Activated T-cell treated with anti-CD3 and anti-CD28 coated beads, Interleukin-2, amount 50 U/mL, for 1 hour (primary cell): ENCODE data around the gene SDK1.
"Not testable (repeated sequence)": the region's sequence is repeated elsewhere in the genome, so short reads cannot be mapped to it uniquely, and the experiment has no call there.

Source experiments
- DNase-seq: peaks from one replicate; pipeline ENCODE4 v3.0.0-alpha.2; 2020

SDK1 gene

DNA sequence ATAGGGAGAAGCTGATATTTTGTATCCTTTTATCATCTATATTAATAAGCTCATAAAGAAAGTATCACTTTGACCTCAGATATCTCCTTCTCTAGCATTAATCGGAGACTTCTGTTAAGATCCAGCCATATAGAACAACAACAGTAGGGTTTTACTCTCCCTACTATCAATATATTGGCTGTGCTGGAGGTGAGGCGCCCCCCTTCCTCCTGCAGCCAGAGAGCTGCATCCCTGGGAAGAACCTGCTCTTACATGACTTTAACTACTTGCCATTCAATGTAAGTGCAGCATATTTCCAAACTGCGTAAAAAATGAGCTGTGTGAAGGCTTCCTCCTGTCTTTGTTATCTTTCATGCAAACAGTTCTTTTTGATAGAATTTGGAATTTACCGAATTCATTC is 247.8 kb downstream of the SDK1 start:
- DNase-seq, result no peak

DNA sequence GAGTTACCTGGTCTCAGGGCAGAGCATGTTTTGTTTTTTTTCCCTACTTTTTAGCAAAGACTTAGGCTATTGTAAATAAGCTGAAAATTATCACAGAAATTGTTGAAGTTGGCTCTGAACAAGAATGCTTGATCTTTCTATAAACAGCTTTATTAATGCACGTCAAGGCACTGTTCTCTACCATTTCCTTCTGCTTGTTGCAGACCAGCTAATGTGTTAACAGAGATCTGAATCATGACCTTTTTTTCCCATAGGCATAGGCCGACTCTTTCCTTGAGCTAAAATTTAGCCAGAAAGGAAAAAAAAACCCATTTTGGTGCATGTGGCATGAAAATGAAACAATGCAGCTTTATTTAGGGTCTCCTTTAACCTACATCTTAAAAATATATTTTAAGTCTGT is 248.5 kb downstream of the SDK1 start:
- no peak for DNase-seq

DNA sequence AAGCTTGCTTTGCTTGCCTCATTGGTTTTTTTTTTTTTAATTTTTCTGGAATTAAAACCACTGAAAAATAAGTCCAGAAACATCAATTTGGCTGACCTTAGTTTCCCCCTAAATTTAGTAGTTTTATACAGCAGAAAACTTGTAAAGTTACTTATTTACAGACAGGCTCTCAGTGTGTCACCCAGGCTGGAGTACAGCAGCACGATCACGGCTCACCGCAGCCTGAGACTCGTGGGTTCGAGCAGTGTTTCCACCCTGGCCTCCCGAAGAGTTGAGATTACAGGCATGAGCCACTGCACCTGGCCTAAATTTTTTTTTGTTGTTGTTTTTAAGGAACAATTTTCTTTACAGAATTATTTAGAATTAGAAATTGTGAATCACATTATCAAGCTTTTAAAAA is 250.5 kb downstream of the SDK1 start:
- DNase-seq, result no peak

DNA sequence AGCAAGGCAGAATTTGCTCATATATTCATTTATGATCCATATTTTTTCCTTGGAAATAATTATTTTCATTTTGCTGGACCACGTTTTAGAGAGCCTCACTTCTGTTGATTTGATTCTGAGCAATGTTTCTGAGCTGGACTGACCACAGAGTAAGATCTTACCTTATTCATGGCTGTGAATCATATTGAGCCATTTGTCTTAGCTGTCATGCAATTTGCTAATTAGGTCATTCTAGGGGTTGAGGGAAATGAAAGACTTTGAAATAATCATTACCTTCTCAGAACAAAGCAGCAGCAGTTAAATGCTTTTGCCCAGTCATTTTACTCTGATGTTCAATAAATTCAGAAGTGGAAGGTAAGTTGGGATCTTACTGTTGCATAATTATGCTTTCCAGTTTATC is 251.4 kb downstream of the SDK1 start:
- DNase-seq, result no peak

DNA sequence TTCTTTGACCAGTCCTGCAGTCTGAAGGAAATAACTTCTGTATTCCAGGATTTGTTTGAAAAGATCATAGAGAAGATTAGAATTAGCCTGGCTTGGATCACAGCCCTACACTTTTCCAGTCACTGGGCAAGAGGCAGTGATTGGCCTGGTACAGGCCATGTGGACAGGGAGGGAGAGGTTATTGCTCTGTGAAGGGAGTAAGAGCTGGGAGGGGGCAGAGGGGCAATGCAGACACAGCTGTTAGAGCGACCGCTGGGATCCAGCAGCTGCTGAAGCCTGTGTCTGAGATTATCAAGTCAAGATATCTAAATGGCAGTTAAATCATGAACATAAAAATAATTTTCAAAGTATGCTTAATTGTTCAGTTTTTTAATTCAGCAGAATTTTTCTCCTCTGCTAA is 257.3 kb downstream of the SDK1 start:
- no peak for DNase-seq

DNA sequence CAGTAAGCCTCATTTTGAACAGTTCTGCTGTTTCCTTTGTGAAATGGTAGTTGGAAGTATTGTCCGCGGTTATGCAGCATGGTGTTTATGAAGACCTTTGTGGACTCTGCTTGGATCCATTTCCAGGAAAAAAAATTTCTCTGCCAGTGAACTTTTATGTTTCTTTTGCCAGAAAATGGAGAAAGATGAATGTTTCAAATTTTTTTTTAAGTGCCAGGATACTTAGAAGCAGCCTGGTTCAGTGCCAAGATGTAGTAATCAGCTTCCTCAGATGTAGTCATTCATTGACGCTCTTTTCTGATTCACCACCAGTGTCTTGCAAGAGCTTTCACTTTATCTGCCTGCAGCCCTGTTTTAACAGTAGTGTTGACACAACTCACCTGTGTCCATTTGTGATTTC is 258.2 kb downstream of the SDK1 start:
- no peak for DNase-seq

DNA sequence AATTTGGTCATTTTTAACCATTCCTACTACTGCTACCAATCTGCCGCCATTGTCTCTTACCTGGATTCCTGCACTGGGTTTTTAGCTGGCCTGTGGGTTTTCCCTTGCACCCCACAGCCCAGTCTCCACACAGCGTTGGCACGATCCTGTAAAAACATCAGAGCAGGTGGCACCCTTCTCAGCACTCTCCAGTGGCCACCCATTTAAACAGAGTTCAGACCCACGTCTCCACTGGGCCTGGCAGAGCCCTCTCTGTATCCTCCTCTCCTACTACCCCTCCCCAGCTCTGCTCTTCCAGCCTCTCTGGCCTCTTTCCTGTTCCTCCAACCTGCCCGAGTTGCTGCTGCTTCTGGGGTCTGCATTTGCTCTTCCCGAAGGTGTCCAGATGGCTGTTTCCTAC is 259.4 kb downstream of the SDK1 start:
- no peak for DNase-seq

DNA sequence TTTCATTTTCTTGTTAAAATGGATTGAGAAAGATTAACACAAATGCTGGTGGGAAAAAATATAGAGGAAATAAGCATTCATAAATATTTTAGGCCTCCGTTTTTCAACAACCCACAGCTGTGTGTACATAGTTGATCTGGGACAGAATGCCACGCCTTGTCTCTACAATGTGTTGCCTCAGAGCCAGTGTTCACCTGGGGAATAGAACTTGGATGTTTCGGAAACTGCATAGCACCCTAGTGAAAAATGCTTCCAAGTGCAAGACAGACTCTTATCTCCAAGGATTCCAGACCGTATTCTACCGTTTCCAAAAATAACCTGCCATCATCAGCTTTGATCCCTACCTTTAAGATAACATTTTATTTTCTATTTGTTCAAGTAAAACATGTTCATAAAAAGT is 260.9 kb downstream of the SDK1 start:
- no peak for DNase-seq

DNA sequence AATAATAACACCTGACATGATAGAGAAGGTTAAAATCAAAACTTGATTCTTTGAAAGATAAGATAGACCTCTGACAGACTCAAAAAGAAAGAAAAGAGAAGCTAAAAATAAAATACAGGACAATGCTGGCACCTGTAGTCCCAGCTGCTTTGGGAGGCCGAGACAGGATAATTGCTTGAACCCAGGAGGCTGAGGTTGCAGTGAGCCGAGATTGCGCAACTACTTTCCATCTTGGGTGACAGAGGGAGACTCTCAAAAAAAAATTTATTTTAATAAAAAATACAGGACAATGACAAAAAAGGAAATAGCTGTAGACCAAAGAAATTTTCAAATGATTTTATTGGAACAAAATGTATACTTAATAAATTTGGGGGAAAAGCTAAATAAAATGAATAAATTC is 263.2 kb downstream of the SDK1 start:
- no peak for DNase-seq

DNA sequence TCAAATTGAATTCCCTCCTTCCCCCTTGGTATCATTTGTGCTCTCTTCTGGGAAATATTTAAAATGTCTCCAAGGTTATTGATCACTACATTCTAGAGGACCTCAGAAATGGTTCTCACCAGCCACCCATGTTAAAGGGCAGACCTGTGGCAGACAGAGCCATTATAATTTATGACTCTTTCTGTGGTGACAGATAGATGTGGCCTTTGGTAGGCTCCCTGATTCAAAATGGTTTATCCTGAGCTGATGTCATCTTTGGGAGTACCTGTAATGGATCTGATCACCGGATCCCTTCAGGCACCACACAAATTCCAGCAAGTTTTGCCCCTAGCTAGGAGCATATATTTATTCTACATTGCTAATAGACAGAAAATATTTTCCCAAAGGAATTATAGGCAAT is 267.5 kb downstream of the SDK1 start:
- DNase-seq, result no peak

DNA sequence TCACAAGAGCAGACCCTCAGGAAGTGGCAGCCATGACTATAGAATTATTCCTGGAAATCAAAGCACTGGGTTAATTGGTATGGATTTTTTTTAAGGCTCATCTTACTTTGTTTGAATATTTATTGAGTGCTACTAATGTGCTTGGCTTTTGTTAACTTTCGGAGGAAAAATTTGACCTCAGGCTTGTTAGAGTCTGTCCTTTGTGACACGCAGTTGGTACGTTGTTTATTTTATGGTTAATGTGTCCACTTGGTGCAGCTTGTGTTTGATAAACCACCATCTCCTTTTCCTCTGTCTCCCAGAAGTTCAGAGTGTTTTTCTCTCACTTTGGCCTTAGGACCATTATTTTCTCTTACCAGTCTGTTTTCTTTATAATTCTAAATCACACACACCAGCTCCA is 268.6 kb downstream of the SDK1 start:
- DNase-seq, result no peak

DNA sequence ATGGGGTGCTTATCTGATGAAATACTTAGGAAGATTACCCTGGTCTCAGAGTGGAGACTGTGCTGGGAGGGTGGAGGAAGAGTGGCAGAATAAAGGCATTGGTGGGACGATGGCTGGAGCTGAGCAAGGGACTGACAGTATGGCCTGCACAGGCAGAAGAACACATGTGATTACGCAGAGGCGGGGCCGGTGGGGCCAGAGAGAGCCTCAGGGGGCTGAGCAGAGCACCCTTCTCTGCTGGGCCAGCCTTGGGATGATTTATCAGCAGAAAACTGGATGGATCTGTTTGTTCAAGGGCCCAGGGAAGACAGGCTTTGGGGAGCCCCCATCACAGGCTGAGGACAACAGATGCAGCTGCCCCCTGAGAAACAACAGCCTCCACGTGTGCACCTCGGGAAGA is 272.1 kb downstream of the SDK1 start:
- DNase-seq, result no peak

DNA sequence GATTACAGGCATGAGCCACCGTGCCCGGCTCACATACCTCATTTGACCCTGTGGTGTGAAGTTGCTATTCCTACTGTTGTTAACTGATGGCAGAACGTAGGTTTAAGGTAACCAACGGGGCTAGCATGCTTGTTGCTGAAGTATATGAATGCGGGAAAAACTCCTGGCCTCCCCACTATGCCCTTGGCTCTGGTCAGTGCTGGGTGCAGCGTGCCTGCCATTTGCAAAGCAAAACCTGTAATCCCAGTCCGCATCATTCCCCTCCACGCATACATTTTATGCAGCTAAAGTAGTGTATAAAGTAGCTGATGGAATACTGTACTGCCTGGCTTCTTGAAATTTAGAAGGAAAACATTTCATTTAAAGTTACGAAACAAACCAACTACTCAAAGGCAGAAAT is 273.3 kb downstream of the SDK1 start:
- DNase-seq, result no peak

DNA sequence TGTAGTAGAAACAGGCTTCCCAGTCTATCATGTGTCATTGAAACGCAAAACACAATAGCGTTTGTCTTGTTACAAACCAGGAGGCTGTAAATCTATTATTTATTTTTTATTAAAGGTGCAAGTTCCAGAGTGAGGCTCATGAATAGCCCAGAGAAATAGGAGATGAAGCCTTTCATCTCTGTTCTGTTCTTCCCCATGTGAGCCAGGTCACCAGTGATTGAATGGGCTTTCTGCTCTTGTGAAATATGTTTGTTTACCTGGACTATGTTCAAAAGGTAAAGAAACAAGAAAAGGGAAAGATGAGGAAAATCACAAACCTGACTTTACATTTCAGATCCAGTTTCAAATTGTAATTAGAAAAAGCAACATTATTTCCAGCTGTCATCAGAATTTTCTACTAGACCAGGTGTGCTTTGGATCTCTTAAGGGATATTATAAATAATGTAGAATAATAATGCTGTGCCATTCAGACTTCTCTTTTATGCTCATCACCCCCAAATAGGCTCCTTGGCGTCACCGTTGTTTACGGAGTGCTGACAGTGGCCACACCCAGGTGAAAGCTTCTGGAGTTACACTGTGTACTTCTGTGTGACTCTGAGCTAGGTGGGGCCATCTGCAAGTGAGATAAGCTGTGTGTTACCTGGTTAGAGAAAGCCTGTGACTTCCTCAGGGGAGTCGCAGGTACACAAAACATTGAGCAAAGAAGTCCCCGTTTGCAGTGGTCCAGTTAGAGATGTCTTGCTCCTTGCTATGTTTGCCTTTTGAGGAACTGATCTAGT is 274.9 kb downstream of the SDK1 start:
- DNase-seq, result no peak

DNA sequence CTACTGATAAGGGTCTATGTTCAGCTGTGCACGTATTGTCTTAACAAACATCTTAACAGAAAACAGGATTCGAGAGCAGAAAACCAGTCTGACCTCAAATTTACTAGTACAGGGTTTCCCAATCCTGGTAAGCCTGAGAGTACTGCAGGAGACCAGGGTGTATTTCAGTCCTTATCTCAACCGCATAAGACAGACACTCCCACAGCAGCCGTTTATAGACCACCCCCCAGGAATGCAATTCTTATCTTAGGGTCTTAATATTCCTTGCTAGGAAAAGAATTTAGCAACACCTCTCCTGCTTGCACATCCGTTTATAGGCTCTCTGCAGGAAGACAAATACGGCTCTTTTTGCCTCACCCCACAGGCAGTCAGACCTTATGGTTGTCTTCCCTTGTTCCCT is 277.3 kb downstream of the SDK1 start:
- no peak for DNase-seq

DNA sequence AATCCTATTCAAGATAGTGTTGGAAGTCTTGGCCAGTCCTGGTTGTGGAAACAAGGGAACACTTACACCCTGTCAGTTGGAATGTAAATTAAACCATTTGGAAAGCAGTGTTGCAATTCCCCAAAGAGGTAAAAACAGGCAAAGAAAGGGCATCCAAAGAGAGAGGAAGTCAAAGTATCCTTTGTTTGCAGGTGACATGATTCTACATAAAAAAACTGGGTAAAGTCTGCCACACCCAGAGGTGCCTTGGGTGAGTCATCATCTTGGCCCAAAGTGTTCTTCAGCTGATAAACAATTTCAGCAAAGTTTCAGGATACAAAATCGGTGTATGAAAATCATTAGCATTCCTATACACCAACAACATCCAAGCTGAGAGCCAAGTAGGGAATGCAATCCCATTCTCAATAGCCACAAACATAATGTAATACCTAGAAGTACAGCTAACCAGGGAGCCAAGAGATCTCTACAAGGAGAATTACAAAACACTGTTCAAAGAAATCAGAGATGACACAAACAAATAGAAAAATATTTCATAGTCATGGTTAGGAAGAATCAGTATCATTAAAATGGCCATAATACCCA is 278.7 kb downstream of the SDK1 start:
- no peak for DNase-seq

DNA sequence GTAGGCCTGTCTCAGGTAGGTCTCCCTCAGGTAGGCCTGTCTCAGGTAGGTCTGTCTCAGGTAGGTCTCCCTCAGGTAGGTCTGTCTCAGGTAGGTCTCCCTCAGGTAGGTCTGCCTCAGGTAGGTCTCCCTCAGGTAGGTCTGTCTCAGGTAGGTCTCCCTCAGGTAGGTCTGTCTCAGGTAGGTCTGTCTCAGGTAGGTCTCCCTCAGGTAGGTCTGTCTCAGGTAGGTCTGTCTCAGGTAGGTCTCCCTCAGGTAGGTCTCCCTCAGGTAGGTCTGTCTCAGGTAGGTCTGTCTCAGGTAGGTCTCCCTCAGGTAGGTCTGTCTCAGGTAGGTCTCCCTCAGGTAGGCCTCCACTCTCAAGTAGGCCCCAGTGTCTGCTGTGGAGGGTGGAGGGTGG is 281.1 kb downstream of the SDK1 start:
- DNase-seq, result not testable (repeated sequence)

DNA sequence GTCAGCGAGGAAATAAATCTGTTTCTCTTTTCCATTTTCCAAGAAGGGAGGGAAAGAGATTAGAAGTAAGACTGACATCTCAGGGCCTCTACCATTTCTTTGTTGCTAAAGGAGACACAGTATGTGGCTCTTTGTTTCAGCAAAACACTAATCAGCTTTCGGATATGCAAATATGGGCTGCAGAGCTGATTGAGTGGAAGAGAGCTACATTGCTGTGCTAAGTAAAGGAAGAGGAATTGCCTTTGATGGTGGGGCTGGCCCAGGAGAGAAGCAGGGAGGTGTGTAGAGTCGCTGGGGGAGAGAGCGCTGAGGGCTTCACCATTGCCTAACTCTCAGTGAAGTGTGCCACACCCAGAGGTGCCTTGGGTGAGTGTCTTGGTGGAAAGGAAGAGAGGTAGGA is 284.8 kb downstream of the SDK1 start:
- DNase-seq, result no peak

DNA sequence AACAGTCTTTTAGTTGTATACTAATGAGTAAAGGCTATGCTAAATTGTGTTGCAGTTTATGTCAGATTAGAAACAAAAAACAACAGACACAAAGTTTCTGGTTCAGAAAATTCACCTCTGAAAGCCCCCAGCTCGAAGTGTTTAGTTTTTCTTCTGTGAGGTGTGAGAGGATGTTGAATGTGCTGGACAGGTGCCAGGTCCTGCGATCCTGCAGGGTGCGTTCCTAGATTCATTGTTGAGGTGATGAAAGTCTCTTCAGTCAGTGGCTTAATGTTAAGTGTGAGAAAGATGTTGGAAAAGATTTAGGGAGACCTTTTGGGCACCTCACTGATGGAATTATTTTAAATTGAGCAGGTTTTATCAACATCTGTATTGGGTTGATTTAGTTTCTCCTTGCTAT is 287.3 kb downstream of the SDK1 start:
- no peak for DNase-seq

DNA sequence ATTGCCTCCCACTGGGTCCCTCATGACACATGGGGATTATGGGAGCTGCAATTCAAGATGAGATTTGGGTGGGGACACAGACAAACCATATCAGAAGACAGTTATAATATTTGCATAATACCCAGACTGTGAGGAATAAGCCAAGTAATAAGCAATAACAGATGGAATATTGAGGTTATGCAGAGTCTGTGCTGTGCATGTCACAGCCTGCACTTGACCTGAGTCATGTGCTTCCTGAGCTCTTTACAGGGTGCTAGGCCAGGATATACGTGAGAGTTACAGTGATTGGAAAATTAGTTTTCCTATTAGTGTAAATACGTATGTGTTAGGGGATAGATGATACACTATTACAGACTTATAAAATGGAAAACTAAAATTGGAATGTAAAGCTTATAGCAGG is 288.7 kb downstream of the SDK1 start:
- DNase-seq, result no peak

DNA sequence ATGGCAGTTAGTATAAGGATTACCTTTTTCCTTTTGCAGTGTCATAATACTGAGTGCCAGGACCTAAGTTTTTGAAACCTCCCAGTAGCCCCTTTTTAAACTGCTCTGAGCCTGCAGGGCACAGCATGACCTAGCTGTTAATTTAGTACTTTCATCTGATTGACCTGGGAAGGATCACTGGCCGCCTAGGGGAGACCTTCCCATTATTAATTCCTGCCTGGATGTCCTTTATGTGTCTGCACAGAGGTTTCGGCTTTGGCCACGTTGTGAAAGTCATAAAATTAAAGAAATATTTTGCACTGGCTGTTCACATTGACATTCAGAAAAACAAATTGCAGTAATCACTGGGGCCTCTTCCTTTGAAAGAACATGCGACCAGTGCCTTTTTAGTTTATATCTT is 290.2 kb downstream of the SDK1 start:
- DNase-seq, result no peak

DNA sequence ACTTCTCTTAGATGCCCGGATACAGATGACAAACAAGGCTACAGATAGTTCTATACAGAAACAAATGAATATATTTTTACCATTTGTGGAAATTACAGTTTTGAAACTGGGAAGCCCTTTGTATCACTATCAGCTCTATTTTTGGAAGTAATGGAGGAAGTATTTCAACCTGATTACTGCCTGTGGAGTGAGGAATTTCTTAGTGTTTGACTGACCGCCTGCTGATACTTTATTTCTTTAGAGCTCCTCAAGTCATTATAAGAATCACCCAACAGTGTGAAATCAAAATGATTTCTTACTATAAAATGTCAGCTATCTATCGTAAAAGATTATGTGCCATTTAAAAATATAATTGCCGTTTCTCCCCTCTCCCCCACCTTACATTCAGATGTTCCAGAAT is 290.9 kb downstream of the SDK1 start:
- DNase-seq, result no peak

DNA sequence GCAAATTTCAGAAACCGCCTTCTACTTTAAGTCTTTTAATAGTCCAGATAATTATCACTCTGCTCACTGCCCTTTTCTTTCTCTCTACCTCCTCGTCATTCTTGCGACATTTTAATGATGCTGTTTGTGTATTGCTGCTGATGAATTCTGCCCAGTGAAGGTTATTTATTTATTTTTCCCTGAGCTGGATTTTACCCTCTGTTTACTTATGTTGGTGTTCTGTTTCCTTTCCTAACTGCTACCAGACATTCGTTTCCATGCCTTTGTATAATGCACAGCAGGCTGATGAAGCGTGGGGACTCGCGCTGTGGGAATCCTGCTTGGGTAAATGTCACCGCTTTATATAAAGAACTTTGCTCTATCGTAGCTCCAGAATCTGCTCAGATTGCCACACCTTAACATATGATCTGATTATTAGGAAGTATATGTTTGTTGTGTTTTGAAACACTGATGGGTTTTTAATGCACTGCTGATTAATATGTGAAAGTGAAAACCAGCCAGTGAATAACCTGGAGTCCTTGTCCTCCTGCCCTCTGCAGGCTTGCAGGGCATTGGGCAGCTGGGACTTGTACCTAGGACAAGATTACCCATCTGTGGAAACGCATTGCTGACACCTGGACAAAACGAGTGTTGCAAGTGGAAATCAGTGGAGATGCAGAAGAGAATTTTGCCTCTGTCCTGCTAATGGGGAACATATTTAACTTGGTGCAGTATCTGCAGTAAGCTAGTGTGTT is 291.5 kb downstream of the SDK1 start:
- DNase-seq, result no peak

DNA sequence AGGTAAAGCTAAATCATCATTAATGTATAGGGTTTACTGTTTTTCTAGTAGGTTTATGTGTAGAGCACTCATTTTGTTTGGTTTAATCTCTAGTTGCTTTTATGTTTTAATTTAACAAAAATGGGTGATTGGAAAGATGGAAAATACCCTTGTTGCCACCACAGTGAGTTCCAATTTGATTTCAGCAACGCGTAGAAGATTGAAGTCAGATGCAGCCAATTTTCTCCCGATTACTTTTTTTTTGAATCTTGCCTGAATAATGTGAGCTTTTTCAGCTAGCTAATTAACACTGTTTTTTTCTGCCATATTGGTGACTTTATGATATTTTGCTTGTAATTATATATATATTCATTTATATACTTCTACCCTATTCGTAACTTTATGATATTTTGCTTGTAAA is 293.8 kb downstream of the SDK1 start:
- DNase-seq, result no peak

DNA sequence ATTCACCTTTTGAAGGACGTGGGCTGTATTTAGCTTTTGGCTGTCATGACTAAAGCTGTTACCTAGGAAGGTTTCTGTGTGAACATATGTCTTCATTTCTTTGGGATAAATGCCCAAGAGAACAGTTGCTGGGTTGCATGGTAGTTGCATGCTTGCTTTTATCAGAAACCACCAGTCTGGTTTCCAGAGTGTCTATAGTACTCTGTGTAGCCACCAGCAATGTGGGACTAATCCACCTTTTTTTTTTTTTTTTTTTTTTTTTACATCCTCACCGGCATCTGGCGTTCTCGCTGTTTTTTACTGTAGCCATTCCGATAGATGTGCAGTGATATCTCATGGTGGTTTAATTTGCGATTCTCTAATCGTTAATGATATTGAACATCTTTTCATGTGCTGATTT is 297.8 kb downstream of the SDK1 start:
- no peak for DNase-seq
